HS-5 (cell line): Measurements from ENCODE around the gene ECI2.
A peak's percentile ranks its signal among the peaks of the same experiment; 100 is the strongest.
"Not testable (repeated sequence)": the region's sequence is repeated elsewhere in the genome, so short reads cannot be mapped to it uniquely, and the experiment has no call there.

ENCODE experiments used
- DNase-seq: peaks from one replicate; pipeline ENCODE4 v3.0.0-alpha.2; 2012; ENCODE audit warnings: low read depth

Gene ECI2

DNA sequence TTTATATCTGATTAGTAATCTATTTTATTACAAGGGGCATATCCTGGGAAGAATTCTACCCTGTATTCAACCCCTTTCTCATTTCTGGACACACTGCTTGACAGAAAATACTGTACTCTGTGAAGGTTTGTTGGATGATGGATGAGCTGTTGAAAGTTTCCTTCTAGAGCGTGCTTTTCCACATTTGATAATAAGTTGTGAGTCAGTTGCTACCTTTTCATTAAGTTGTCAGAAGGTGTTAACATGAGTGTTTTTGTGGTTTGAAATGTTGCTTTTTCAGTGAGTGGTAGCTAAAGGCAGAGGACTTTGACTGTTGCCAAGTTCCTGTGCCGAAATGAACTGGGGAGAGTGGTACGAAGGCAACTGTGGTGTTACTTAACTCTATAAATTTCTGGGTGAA lies 3.9 kb upstream of the ECI2 start:
- no peak for DNase-seq

- DNase-seq, result no peak
These were observed 2.8 kb upstream of the ECI2 start for GRCh38 chr6:4138186-4138585.

DNA sequence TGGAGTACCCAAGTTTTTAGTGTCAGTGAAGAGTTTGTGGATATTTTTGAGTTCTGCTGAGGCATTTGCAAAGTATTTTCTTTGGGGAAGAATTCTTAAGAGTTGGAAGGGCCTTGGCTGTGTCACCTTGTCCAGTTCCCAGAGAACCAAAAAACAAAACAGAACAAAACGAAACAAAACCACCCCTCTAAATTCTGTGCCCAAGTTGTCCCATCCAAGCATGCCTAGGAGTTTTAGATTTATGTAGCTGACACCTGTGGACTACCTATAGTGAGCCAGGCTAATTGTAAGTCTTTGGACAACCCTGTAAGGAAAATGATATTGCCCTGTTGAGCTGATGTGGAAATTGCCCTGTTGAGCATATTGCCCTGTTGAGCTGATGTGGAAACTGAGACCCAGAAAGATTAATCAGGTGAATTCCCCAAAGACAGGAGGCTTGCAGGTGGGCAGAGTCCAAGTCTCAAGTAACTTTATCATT lies 1.0 kb upstream of the ECI2 start:
- no peak for DNase-seq

DNA sequence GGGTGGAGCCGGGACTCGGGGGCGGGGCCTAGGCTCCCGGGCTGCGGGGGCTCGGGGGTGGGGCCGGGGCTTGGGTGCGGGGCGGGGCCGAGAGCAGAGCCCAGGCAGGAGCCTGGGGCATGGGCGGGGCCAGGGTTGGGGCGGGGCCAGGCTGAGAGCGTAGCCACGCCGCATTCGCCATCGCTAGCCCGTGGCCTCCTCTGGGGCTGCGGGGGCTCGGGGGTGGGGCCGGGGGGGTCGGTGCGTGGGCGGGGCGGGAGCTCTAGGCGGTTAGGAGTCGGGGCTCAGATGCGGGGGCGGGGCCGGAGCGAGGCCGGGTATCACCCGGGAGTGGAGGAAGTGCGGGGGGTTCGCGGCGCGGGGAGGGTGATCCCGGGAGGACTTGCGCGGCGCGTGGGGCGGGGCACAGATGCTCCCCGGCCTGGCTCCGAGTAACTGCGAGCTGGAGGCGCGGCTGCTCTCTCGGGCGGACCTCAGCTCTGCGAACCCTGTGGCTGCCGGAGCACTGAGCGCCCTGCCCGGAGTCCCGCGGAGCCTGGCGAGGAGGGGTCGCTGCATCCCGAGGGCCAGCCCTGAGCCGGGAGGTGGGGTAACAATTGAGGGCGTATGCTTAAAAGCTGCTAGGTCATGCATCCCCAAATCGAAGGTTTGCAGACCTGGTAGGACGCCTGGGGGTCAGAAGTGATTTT lies 434 bp upstream of the ECI2 start:
- peak; percentile 65 for DNase-seq

- no peak for DNase-seq
These were observed 1.2 kb downstream of the ECI2 start for GRCh38 chr6:4133941-4134838.

- DNase-seq, result no peak
These were observed 4.9 kb downstream of the ECI2 start for GRCh38 chr6:4130357-4130987.

GRCh38 chr6:4129446-4129845 lies 5.9 kb downstream of the ECI2 start:
- DNase-seq, result peak; percentile 15

GRCh38 chr6:4128748-4129147 lies 6.6 kb downstream of the ECI2 start:
- DNase-seq, result no peak

- no peak for DNase-seq
These were observed 7.3 kb downstream of the ECI2 start for GRCh38 chr6:4128072-4128471.

DNA sequence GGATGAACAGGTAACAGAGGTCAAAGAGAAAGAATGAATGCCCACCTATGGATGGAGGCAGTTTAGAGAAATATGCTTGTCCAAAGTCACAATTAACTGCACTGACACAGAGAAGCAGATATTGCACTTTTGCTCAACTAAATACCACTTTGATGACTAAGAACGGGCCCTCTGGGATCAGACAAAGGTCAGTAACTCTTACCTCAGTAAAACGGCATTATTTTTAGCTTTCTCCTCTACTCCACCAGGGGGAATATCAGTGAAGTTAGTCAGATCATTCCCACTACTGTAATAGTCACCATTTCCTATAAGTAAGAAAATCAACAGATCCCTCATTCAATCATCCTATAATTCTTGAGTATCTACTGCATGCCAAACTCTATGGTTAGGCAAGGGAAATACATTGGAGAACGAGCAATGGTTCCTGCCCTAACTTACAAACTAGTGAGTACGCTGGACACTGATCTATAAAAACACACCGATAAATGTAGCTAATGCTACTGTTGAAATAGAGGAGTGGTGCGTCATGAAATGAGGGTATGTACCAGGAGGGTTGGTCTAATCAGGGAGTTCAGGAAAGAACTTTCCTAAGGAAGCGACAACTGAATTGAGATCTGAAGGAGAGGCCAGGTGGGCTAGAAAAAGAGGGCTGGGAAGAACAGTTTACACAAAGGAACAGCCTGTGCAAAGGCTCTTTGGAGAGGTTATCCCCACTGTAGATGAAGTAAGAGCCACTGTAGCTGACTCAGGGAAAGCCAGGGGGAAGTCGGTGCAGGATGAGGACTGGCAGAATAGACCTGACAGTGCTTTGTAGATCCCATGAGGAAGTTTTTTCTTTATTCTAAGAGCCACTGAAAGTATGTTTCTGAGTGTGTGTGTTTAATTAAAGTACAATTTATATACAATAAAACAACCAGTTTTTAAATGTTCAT lies 9.2 kb downstream of the ECI2 start:
- DNase-seq, result peak; percentile 86

GRCh38 chr6:4125500-4125899 lies 9.9 kb downstream of the ECI2 start:
- no peak for DNase-seq

- DNase-seq, result no peak
These were observed 11.0 kb downstream of the ECI2 start for GRCh38 chr6:4124351-4124750.

- no peak for DNase-seq
These were observed 19.6 kb downstream of the ECI2 start for GRCh38 chr6:4115741-4116140.

- no peak for DNase-seq
These were observed 21.3 kb downstream of the ECI2 start for GRCh38 chr6:4114123-4114522.

- no peak for DNase-seq
These were observed 21.7 kb downstream of the ECI2 start for GRCh38 chr6:4113649-4114048.

DNA sequence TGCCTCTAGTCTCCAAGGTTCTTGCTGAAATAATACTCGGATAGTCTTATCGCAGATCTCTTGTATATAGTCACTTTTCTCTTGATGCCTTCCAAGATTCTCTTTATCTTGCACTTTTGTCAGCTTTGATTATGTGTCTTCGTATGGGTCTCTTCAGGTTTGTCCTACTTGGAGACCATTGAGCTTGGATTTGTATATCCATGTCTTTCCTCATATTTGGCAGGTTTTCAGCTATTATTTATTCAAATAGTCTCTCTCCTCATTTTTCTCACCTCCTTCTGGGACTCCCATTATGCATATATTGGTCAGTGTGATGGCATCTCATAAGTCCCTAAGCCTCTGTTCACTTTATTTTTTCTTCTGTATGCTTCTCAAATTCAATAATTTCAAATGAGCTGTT lies 23.0 kb downstream of the ECI2 start:
- no peak for DNase-seq

GRCh38 chr6:4109363-4109815 lies 26.0 kb downstream of the ECI2 start:
- not testable (repeated sequence) for DNase-seq

DNA sequence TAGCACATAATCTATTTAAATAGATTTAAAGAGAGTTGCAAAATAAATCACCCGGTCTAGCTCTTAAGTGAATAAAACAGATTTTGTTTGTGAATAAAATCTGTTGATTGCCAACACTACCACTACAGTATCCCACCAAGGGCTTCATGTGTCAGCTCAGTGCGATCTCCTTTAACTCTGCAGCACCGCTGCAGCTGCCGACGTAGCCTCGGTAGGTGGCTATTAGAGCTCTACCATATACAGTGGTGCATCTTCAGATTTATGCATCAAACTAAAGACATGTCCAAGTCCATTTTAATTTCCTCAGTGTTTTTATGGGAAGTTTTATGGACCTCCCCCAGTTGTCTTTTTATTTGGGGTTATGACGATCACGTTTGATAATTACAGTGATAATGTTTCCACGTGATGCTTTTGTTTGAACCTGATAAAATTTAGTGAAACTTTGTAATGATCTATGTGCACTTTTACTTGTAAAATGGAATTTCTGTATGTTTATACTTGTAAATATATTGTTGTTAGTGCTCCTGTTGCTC lies 26.7 kb downstream of the ECI2 start:
- no peak for DNase-seq

DNA sequence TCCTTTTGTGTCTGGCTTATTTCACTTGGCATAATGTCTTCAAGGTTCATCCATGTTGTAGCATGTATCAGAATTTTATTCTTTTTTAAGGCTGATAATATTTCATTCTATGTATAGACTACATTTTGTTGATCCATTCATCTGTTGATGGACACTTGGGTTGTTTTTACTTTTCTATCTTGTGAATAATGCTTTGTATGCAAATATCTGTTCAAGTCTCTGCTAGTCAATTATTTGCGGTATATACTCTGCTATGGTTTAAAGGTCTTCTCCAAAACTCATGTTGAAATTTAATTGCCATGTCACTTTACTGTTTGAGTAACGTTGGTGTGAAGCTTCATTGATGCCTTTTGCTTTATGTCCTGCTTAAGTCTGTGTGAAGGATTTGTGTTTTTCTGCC lies 27.5 kb downstream of the ECI2 start:
- no peak for DNase-seq

- DNase-seq, result no peak
These were observed 29.3 kb downstream of the ECI2 start for GRCh38 chr6:4105980-4106536.

DNA sequence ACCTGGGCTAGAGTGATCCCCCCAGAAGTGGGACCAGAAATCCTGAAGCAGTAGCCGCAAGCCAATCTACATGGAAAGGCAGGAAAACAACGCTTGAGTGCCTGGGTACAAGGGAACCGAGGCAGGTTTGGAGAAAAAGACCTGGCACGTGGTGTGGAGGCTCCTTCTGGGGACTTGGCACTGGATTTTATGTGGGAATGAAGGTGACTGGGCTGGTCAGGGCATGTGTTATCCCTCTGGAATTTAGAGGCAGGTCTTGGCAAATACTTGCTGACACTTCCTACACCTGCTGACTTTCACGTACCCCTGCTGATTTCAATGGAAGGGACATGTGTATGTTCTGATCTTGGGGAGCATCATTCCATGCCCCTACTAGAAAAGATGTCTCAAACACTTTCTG lies 31.4 kb downstream of the ECI2 start:
- DNase-seq, result no peak
